H1 (cell line): Measurements from ENCODE around the gene SEMA4D. TPM values are rescaled to one million over a fixed set of nuclear protein-coding genes. Genes with fewer than 3 reads are reported as not detected.

Experiments
- CTCF ChIA-PET: fragments of 300-600 bp; sonication (Branson Sonifier 250); formaldehyde crosslinking; loops from one replicate; lab custom pipeline; 2021; ENCODE audit not compliant: partially characterized antibody; lab: Charles Lee
- POLR2A ChIA-PET: fragments of 300-600 bp; sonication (Branson Sonifier 250); formaldehyde crosslinking; loops from one replicate; lab custom pipeline; 2021; ENCODE audit warnings: inconsistent platforms; ENCODE audit not compliant: partially characterized antibody; lab: Charles Lee
- DNase-seq, 2 experiments: peaks; one replicate each; pipeline versions ENCODE4 v3.0.0 to v3.0.0-alpha.2; 2010 to 2022; ENCODE audit warnings: low spot score in 2 of 2, low read depth in 1 of 2, mixed read lengths in 1 of 2
- FAIRE-seq: peaks from 2 replicates; lab custom pipeline; 2011; peaks lifted over from hg19 to GRCh38; lab: Jason Lieb, UNC
- H2AFZ ChIP-seq: 2 replicates; pipeline ENCODE4 v1.8.1; 2012; ENCODE audit warnings: low read length, inconsistent platforms
- H2AK5ac ChIP-seq: 2 replicates; pipeline ENCODE4 v1.6.1; 2013; ENCODE audit warnings: low read depth, low read length
- H2BK120ac ChIP-seq: replicated peaks from 2 replicates; pipeline ENCODE3; 2013; ENCODE audit warnings: low read depth, low read length, inconsistent platforms
- H2BK12ac ChIP-seq: 2 replicates; pipeline ENCODE4 v1.6.1; 2013; ENCODE audit warnings: low read depth, low read length
- H2BK15ac ChIP-seq: 2 replicates; pipeline ENCODE4 v1.6.1; 2013; ENCODE audit warnings: low read length
- H2BK20ac ChIP-seq: 2 replicates; pipeline ENCODE4 v1.6.1; 2013; ENCODE audit warnings: low read length
- H2BK5ac ChIP-seq: 2 replicates; pipeline ENCODE4 v1.6.1; 2013; ENCODE audit warnings: low read depth, low read length
- H3K14ac ChIP-seq: 2 replicates; pipeline ENCODE4 v1.6.1; 2013; ENCODE audit warnings: inconsistent platforms; ENCODE audit not compliant: insufficient read length
- H3K18ac ChIP-seq: 2 replicates; pipeline ENCODE4 v1.6.1; 2013; ENCODE audit warnings: low read length; ENCODE audit errors: extremely low read depth
- H3K23ac ChIP-seq: 2 replicates; pipeline ENCODE4 v1.6.1; 2013; ENCODE audit warnings: inconsistent platforms; ENCODE audit not compliant: insufficient read length
- H3K23me2 ChIP-seq: 2 replicates; pipeline ENCODE4 v1.6.1; 2013; ENCODE audit warnings: low read depth, low read length
- H3K27ac ChIP-seq: 2 replicates; pipeline ENCODE4 v1.6.1; 2011; ENCODE audit warnings: low read depth, low read length, inconsistent platforms
- H3K27me3 ChIP-seq, 4 experiments: replicated peaks in 1 of 4; 1 replicate in 1 of 4; 2 replicates in 3 of 4; pipeline versions ENCODE4 v1.6.1 to v1.8.1; 2011 to 2013; ENCODE audit warnings: low read length in 3 of 4, mild to moderate bottlenecking in 3 of 4, inconsistent platforms in 2 of 4, mixed read lengths in 2 of 4, moderate library complexity in 1 of 4; ENCODE audit not compliant: control insufficient read depth in 3 of 4, insufficient read depth in 3 of 4; ENCODE audit errors: extremely low read depth in 1 of 4
- H3K36me3 ChIP-seq, 4 experiments: 2 replicates each; pipeline versions ENCODE4 v1.6.1 to v1.8.1; 2011 to 2013; ENCODE audit warnings: mild to moderate bottlenecking in 4 of 4, low read length in 3 of 4, moderate library complexity in 2 of 4, control low read depth in 1 of 4, inconsistent platforms in 1 of 4; ENCODE audit not compliant: insufficient read depth in 4 of 4, control insufficient read depth in 2 of 4
- H3K4ac ChIP-seq: replicated peaks from 2 replicates; pipeline ENCODE3; 2013; ENCODE audit warnings: low read length, low read depth, mixed read lengths, inconsistent platforms; ENCODE audit not compliant: insufficient read length
- H3K4me1 ChIP-seq, 4 experiments: replicated peaks in 1 of 4; 1 replicate in 1 of 4; 2 replicates in 3 of 4; pipeline versions ENCODE4 v1.6.1 to v1.8.1; 2011 to 2013; ENCODE audit warnings: low read length in 3 of 4, inconsistent platforms in 2 of 4, mixed read lengths in 1 of 4; ENCODE audit not compliant: insufficient read depth in 4 of 4, control insufficient read depth in 3 of 4
- H3K4me2 ChIP-seq, 2 experiments: 2 replicates each; pipeline versions ENCODE4 v1.6.1 to v1.8.1; 2011 to 2013; ENCODE audit warnings: low read depth in 2 of 2, low read length in 2 of 2, control low read depth in 1 of 2, inconsistent platforms in 1 of 2, mild to moderate bottlenecking in 1 of 2; ENCODE audit not compliant: insufficient read depth in 1 of 2
- H3K4me3 ChIP-seq, 4 experiments: fragments of 200-600, 300-600 bp in 1 of 4; sonication (generic), shearing (Covaris generic), sonication (Bioruptor Twin) in 1 of 4; 2 replicates each; pipeline versions ENCODE4 v1.5.1 to v1.8.1; 2011 to 2016; ENCODE audit warnings: low read length in 4 of 4, low read depth in 3 of 4, control low read depth in 2 of 4, inconsistent platforms in 2 of 4, mild to moderate bottlenecking in 2 of 4, mixed read lengths in 1 of 4, moderate library complexity in 1 of 4; ENCODE audit not compliant: insufficient read depth in 2 of 4; ENCODE audit errors: extremely low read depth in 1 of 4
- H3K56ac ChIP-seq: replicated peaks from 2 replicates; pipeline ENCODE3; 2013; ENCODE audit warnings: low read depth, mild to moderate bottlenecking, mixed read lengths, low read length, inconsistent platforms; ENCODE audit not compliant: insufficient read length
- H3K79me1 ChIP-seq: 2 replicates; pipeline ENCODE4 v1.6.1; 2013; ENCODE audit warnings: low read depth, low read length, control low read depth
- H3K79me2 ChIP-seq, 2 experiments: 2 replicates each; pipeline versions ENCODE4 v1.6.1 to v1.8.1; 2012 to 2013; ENCODE audit warnings: low read length in 2 of 2, mild to moderate bottlenecking in 2 of 2, inconsistent platforms in 1 of 2; ENCODE audit not compliant: insufficient read depth in 2 of 2, control insufficient read depth in 1 of 2
- H3K9ac ChIP-seq, 4 experiments: replicated peaks in 1 of 4; 1 replicate in 1 of 4; 2 replicates in 3 of 4; pipeline versions ENCODE4 v1.6.1 to v1.8.1; 2011 to 2013; ENCODE audit warnings: low read depth in 3 of 4, low read length in 3 of 4, control low read depth in 2 of 4, mild to moderate bottlenecking in 2 of 4, moderate library complexity in 2 of 4, inconsistent platforms in 1 of 4; ENCODE audit errors: extremely low read depth in 1 of 4
- H3K9me3 ChIP-seq, 2 experiments: 2 replicates each; pipeline versions ENCODE4 v1.6.1 to v1.8.1; 2012 to 2013; ENCODE audit warnings: mild to moderate bottlenecking in 2 of 2, moderate library complexity in 2 of 2, control low read depth in 1 of 2, inconsistent platforms in 1 of 2, low read depth in 1 of 2, low read length in 1 of 2, mixed read lengths in 1 of 2; ENCODE audit not compliant: insufficient read depth in 2 of 2
- H4K20me1 ChIP-seq, 2 experiments: replicated peaks in 1 of 2; 2 replicates each; pipeline versions ENCODE3 to v1.8.1; 2011 to 2013; ENCODE audit warnings: inconsistent platforms in 2 of 2, low read length in 2 of 2, mild to moderate bottlenecking in 1 of 2; ENCODE audit not compliant: insufficient read depth in 2 of 2, control insufficient read depth in 1 of 2
- H4K5ac ChIP-seq: 2 replicates; pipeline ENCODE4 v1.6.1; 2013; ENCODE audit warnings: low read length, low read depth, mixed read lengths, inconsistent platforms; ENCODE audit not compliant: insufficient read length
- H4K8ac ChIP-seq: 2 replicates; pipeline ENCODE4 v1.8.0; 2013; ENCODE audit warnings: mild to moderate bottlenecking, moderate library complexity, low read length, inconsistent platforms; ENCODE audit not compliant: insufficient read depth; ENCODE audit errors: extremely low read depth
- H4K91ac ChIP-seq: replicated peaks from 2 replicates; pipeline ENCODE3; 2013; ENCODE audit warnings: low read length, mixed read lengths, inconsistent platforms; ENCODE audit not compliant: insufficient read length
- BRCA1 ChIP-seq: IDR thresholded peaks from 2 replicates; pipeline ENCODE4 v1.6.1; 2012; ENCODE audit warnings: low read depth, low read length, improper control_type of control experiment
- CEBPB ChIP-seq: IDR thresholded peaks from 2 replicates; pipeline ENCODE4 v1.6.1; 2012; ENCODE audit warnings: low read depth, low read length
- CHD1 ChIP-seq: IDR thresholded peaks from 2 replicates; pipeline ENCODE4 v1.6.1; 2012; ENCODE audit warnings: low read depth, low read length, improper control_type of control experiment
- EGR1 ChIP-seq: IDR thresholded peaks from 2 replicates; pipeline ENCODE4 v1.6.1; 2011; ENCODE audit warnings: low read depth, low read length, borderline replicate concordance
- HDAC6 ChIP-seq: IDR thresholded peaks from one replicate; pipeline ENCODE4 v1.7.1; 2012; ENCODE audit warnings: low read depth, mild to moderate bottlenecking, inconsistent platforms, low read length, moderate library complexity
- JUN ChIP-seq: IDR thresholded peaks from 2 replicates; pipeline ENCODE4 v1.6.1; 2011; ENCODE audit warnings: low read depth, mild to moderate bottlenecking, improper control_type of control experiment, low read length
- KDM4A ChIP-seq: IDR thresholded peaks from one replicate; pipeline ENCODE4 v1.7.1; 2012; ENCODE audit warnings: low read depth, mild to moderate bottlenecking, moderate library complexity, low read length, inconsistent platforms; ENCODE audit not compliant: severe bottlenecking
- RAD21 ChIP-seq, 2 experiments: IDR thresholded peaks in 1 of 2; conservative IDR thresholded peaks in 1 of 2; 2 replicates each; pipeline ENCODE4 v1.6.1; 2011; ENCODE audit warnings: low read depth in 2 of 2, low read length in 2 of 2, improper control_type of control experiment in 1 of 2, inconsistent platforms in 1 of 2, mild to moderate bottlenecking in 1 of 2, moderate library complexity in 1 of 2
- TAF7 ChIP-seq: optimal IDR thresholded peaks from 2 replicates; pipeline ENCODE3; 2011; ENCODE audit warnings: low read depth, mild to moderate bottlenecking, inconsistent platforms, low read length, moderate library complexity, borderline replicate concordance
- TBP ChIP-seq: IDR thresholded peaks from 2 replicates; pipeline ENCODE4 v1.6.1; 2011; ENCODE audit warnings: low read depth, low read length, improper control_type of control experiment
- WGBS, 2 experiments: shearing (Covaris generic) in 1 of 2; methylation state at CpG; one replicate each; pipeline versions ENCODE4 v1.1.6 to v1.1.7; 2013 to 2015; ENCODE audit warnings: low lambda C conversion rate in 2 of 2, mixed read lengths in 2 of 2, inconsistent platforms in 1 of 2, low coverage in 1 of 2, missing lambda C conversion rate in 1 of 2; ENCODE audit not compliant: insufficient replicate concordance in 2 of 2, insufficient coverage in 1 of 2, insufficient read length in 1 of 2; ENCODE audit errors: extremely low coverage in 1 of 2, missing lambda C conversion rate in 1 of 2; 5-methylcytosine and 5-hydroxymethylcytosine counted together
- polyA plus RNA-seq, 7 experiments: library from polyadenylated mRNA; depleted of rRNA in 3 of 7; stranded (reverse) in 5 of 7; unstranded in 2 of 7; fragments of >200 nt in 5 of 7; fragments of 200-250 nt in 2 of 7; gene quantifications; 1 replicate in 5 of 7; 2 replicates in 1 of 7; 4 replicates in 1 of 7; pipeline versions ENCODE4 v1.2.1 to v1.2.3, GENCODE V29; 2011 to 2013; ENCODE audit warnings: missing spikeins in 2 of 7, mixed read lengths in 2 of 7
- total RNA-seq: library from RNA; stranded (reverse); fragmentation: NEBNext Ultra II Directional; extraction: Animal tissue kit (Norgen Biotek cat#: 25700); gene quantifications from 2 replicates; pipeline ENCODE4 v1.2.1, GENCODE V29; 2021
- TF ChIP-seq, protein P1 (sequence below): IDR thresholded peaks from 2 replicates; pipeline ENCODE4 v1.6.1; 2011; ENCODE audit warnings: low read length, improper control_type of control experiment

Gene SEMA4D
- total and polyA plus RNA-seq, 2 of the 8 experiments (the other 6 are each of a cell fraction or from before 2014, with no cell fraction given) = 21.0 to 70.4 TPM

DNA sequence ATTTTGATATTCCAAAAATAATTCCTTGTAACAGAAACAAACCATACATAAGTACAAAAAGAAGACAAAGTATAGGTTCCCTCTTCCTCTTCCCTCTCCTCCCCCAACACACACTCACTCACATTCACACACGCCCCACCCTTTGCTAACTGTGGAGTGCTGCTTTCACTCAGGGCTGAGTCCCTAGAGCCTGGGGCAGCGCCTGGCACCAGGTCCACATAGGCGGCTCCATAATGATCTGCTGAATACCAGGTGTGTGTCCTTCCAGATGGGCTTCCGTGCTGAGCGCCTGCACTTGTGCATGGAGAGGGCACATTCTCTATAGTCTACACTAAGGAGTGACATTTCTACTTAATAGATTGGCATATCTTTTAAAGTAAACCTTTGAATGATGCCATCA, 3.7 kb downstream of the SEMA4D start:
- Histone ChIP-seq H3K79me1 (peaks cover 21% of the 10 kb centered on the region), H2AK5ac (no peak overlapping the region), H3K4ac (no peak overlapping the region), H2BK5ac (no peak overlapping the region), H2BK120ac (no peak overlapping the region), H4K8ac (no peak overlapping the region), H3K79me2 (peaks cover 21 to 79% of the 10 kb centered on the region in 2 experiments), H3K56ac (no peak overlapping the region), H3K9ac (no peak overlapping the region), H3K14ac (no peak overlapping the region), H3K36me3 (no peaks in the 10 kb centered on the region), H3K4me2 (no peak overlapping the region; a peak in 1 of 4 replicates), H3K18ac (no peak overlapping the region), H3K4me1 (peaks cover 16 to 56% (median 31%) of the 10 kb centered on the region in 4 experiments), H3K9me3 (no peaks in the 10 kb centered on the region), H2AFZ (no peak overlapping the region), H4K5ac (no peak overlapping the region), H2BK20ac (no peak overlapping the region), H3K27ac (no peak overlapping the region), H2BK15ac (no peak overlapping the region), H3K23me2 (peaks cover 4% of the 10 kb centered on the region; the same call in 1 of the 2 replicates), H3K23ac (no peak overlapping the region), H4K20me1 (peaks cover 10 to 25% of the 10 kb centered on the region in 2 experiments), H3K4me3 (no peak overlapping the region), H2BK12ac (no peak overlapping the region), H3K27me3 (no peaks in the 10 kb centered on the region), H4K91ac (no peak overlapping the region)
- POLR2A ChIA-PET = no interaction called here
- no peak for FAIRE-seq
- TF ChIP-seq CEBPB (no peak), JUN (no peak), HDAC6 (no peak), TAF7 (no peak), KDM4A (no peak), CHD1 (no peak), RAD21 (IDR thresholded peaks at IDR 0.05 in 1 of 2, conservative IDR thresholded peaks at IDR 0.05 in 1 of 2; ENCODE audit: low read depth in 2 of 2, low read length in 2 of 2) (no peak), EGR1 (no peak), TBP (no peak), BRCA1 (no peak)
- TF ChIP-seq, protein P1, sequence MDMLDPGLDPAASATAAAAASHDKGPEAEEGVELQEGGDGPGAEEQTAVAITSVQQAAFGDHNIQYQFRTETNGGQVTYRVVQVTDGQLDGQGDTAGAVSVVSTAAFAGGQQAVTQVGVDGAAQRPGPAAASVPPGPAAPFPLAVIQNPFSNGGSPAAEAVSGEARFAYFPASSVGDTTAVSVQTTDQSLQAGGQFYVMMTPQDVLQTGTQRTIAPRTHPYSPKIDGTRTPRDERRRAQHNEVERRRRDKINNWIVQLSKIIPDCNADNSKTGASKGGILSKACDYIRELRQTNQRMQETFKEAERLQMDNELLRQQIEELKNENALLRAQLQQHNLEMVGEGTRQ = no peak
- no peak for DNase-seq
- 85% methylated on average over 5 of the region's 5 CpGs; no CpG with 5 or more reads in 1 of the 2 experiments for WGBS, 2 experiments
- CTCF ChIA-PET = no interaction called here
